HG03196 (cell line): ENCODE results near the gene RITA1.

ENCODE experiments used
- ATAC-seq: cut with Tn5 transposase; IDR thresholded peaks from one replicate; pipeline ENCODE4 v1.9.1; 2021; ENCODE audit not compliant: unreplicated experiment

RITA1 gene

GRCh38 chr12:113173081-113173698, 12.3 kb upstream of the RITA1 start:
- ATAC-seq: peak; percentile 62

DNA sequence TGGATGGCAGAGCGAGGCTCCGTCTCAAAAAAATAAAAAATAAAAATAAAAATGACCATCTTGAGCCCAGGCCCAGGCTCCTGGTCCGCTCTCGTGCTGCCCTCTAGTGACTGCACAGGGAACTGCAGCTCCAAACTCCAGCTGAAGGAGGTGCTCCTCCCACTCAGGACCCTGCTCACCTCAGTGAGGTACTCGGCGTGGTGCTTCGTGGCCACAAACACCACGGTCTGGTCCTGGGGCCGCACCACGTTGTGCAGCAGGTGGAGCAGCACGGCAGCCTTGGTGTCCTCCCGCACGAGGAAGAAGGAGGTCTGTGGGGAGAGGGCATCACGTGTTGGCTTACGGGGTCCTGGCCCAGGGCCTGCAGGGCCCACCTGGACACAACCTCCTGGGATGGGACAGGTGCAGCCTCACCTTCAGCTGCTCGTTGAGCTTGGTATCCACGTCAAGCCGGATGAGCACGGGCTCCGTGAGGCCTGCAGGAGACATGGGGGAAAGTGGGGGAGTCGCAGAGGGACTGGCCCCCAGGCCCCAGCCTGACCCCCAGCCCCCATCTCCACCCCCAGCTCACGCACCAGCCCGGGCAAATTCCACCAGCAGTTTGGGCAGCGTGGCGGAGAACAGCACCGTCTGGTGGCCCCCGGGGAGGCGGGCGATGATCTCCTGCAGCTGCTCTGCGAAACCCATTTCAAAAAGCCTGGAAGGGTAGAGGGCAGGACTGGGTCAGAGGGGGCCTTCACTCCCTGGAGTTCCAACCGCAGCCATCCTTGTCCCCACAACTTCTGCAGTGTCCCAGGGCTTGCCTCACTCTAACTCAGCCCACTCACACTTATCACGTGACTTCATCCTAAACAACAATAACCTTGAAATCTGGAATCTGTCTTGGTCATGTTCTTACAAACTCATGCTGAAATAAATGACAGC, 10.8 kb upstream of the RITA1 start:
- no peak for ATAC-seq

GRCh38 chr12:113179023-113179422, 6.5 kb upstream of the RITA1 start:
- no peak for ATAC-seq

DNA sequence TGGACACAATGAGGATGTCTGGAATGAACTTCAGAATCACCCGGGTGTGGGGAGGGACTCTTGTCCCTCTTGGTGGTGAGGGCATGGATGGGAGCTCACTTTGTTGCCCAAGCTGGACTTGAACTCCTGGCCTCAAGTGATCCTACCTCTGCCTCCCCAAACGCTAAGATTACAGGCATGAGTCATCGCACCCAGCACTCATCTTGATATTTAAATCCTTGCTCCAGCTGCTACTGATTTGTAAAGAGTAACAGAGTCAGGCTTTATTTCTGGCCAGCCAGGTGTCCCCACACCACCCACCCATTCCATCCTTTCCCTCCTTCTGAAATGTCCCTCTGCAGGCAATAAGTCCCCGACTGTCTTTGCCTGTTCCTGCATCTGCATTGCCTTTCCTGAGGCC, 5.2 kb upstream of the RITA1 start:
- ATAC-seq: no peak

DNA sequence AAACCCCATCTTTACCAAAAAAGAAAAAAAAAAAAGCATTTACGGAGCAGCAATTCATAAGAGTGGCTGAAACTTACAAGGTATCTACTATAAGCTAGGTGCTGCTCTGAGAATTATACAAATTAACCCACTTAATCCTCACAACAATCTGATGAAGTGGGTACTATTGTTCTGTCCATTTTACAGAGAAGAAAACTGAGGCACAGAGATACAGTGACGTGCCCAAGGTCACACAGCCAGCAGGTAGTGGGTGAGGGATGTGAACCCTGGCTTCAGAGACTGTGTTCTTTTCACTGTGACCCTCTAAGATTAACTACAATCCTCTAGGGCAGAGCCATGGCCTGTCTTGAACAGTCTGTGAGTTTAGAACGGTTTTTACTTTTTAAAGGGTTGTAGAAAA, 3.5 kb upstream of the RITA1 start:
- ATAC-seq: no peak

DNA sequence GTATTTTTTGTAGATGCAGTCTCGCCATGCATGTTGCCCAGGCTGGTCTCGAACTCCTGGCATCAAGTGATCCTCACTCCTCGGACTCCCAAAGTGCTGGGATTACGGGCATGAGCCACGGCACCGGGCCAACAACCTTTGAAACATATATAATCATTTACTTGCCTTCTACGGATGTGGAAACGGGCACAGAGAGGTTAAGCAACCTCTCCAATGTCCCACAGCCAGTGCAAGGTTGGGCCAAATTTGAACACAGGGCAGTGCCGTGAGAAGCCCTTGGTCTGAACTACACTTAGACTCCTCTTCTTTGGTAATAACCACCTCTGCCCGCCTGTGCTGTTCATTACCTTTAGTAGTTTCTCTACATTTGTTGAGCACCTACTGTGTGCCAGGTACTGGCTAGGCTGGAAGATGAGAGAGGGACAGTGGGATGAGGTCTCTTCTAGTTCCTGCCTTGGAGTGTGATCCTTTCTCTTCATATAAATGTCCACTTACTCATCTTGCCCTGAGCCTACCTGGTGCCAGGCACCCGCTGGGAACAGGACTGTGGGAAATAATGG, 2.4 kb upstream of the RITA1 start:
- ATAC-seq: no peak

DNA sequence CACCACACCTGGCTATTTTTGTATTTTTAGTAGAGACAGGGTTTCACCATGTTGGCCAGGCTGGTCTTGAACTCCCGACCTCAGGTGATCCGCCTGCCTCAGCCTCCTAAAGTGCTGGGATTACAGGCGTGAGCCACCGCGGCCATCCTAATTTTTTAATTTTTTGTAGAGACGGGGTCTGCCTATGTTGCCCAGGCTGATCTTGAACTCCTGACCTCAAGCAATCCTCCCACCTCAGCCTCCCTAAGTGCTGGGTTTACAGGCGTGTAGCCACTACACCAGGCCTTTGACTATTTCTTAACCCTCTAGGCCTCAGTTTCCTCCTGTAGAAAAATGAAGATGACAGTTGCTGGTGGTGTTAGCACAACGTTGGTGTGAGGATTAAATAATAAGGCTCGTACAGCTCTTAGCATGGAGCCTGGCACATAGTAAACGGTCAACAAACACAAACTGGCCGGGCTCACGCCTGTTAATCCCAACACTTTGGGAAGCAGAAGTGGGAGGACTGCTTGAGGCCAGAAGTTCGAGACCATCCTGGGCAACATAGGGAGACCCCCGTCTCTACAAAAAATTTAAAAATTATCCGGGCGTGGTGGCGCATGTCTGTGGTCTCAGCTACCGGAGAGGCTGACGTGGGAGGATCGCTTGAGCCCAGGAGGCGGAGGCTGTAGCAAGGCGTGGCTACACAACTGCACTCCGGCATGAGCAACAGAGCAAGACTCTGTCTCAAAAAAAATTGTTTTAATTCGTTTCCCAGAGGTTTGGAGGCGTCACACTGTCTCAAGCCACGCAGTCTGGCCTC, 1.2 kb upstream of the RITA1 start:
- ATAC-seq: peak; percentile 45

DNA sequence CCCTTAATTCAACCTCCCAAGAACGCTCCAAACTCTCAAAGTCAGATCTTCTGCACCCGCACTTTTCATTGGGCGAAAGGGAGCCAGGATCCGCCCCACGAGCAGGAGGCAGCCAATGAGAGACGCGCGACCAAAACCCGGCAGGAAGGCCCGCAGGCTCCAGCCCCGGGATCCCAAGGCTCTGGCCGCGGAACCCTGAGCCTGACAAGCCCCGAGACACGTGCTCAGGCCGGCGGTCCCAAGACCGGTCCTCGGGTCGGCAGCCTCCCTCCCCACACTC, 681 bp upstream of the RITA1 start:
- peak; percentile 72 for ATAC-seq

GRCh38 chr12:113186033-113186365, 478 bp downstream of the RITA1 start:
- no peak for ATAC-seq

DNA sequence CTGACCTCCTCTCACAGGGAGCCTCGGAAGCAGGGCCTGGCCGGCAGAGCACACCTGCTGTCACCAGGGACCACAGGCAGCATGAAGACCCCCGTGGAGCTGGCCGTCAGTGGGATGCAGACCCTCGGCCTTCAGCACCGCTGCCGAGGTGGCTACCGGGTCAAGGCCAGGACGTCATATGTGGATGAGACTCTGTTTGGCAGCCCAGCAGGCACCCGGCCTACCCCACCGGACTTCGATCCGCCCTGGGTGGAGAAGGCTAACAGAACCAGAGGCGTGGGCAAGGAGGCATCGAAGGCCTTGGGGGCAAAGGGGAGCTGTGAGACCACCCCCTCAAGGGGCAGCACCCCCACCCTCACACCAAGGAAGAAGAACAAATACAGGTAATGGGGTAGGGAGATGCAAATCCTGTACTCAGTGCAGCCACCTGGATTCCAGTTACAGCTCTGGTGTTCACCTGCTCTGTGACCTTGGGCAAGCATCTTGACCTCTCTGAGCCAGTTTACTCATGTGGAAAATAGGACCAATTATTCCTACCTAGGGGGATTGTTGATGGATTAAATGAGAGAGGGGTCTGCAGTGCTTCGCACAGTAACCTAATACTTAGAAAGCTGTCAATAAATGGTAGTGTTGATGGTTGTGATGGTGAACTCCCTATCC, 1.3 kb downstream of the RITA1 start:
- no peak for ATAC-seq

DNA sequence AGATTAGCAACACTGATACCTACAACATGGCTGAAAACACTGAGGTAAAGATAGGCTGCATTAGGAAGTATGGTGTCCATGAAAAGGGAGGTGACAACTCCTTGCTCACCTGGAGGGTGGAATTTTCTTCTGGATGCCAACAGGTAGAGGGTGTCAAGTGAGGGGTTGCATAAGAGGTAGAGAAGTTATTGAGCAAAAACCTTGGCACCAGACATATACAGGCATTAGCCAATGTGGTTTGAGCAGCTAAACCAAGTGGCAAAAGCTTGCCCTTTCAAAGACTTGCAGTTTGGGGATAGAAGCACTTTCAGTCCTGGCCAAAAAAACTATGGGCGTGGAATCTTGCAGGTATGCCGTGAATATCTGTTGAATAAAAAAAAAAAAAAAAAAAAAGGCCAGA, 3.8 kb downstream of the RITA1 start:
- no peak for ATAC-seq

GRCh38 chr12:113190761-113191160, 5.2 kb downstream of the RITA1 start:
- no peak for ATAC-seq

DNA sequence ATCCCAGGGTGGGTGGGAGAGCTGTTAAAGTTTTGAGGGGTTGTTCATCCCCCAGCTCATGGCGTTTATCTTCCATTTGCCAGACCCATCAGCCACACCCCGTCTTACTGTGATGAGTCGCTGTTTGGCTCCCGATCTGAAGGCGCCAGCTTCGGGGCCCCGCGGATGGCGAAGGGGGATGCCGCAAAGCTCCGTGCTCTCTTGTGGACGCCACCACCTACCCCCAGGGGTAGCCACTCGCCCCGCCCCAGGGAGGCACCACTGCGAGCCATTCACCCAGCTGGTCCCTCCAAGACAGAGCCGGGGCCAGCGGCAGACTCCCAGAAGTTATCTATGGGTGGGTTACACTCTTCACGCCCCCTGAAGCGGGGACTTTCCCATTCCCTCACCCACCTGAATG, 5.7 kb downstream of the RITA1 start:
- no peak for ATAC-seq

DNA sequence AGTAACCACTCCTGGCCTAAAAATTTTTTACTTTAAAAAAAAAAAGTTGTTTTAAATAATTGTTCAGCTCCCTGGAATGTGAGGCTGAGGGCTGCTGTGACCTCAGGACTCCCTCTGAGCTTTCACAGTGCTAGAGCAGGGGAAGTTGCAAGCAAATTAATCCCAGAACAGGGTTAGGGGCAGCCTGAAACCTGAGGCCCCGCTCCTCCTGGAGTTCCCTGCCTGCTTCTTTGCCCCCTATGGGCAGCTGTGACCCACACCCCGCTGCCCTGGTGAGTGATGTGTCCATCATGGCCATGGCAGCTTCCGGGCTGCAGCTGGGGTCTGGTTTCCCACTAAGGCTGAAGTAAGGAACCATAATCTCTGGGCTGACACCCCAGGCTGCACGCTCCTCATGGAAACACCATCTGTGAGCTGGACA, 9.5 kb downstream of the RITA1 start:
- no peak for ATAC-seq

DNA sequence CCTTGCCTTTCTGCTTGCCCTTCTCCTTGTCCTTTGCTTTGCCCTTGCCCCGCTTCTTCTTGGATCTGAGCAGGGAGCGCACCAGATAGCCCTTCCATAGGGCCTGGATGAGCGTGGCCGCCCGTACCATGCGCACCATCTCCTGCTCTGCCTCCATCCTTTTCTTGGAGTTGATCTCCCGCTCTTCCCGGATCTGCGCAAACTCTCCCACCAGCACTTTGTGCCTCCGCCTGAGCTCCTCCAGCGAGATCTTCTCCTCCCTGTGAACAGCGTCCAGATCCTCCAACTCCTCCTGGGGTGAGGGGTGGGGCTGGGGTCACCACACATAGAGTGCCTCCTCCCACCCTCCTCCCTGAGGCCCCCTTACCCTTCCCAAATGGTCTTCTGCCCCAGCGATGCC, 10.1 kb downstream of the RITA1 start:
- no peak for ATAC-seq

DNA sequence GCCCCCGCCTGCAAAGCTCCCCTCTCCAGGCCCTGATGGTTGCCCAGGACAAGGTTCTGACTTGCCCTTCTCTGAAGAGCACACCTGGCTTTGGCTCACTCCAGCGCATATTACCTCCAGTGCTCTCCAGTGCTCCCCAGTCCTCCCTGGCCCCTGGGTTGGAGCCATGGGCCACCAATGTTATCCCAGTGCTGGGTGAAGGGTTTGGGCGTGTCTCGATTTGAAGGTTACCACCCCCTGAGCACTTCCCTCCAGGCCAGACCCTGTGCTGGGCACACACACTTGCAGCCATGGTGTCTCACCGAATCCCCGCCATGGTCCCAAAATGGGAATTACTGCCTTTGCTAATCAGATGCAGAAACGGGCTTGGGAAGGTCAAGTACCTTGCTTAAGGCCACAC, 11.1 kb downstream of the RITA1 start:
- ATAC-seq: no peak

DNA sequence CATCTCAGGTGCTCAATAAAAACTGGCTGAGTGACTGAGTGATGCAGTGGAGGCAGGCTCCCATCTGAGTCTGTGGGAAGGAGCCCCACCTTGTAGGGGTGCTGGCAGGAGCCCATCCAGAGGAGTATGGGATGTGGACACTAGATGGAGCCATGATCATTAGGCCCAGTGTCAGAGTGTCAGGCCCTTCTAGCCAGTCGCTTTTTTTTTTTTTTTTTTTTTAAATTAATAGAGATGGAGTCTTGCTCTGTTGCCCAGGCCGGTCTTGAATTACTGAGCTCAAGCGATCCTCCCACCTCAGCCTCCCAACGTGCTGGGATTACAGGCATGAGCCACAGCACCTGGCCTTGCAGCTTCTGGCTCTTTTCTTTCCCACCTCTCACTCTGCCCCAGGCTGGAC, 11.5 kb downstream of the RITA1 start:
- ATAC-seq: peak; percentile 52

GRCh38 chr12:113197518-113198077, 12.1 kb downstream of the RITA1 start:
- no peak for ATAC-seq

DNA sequence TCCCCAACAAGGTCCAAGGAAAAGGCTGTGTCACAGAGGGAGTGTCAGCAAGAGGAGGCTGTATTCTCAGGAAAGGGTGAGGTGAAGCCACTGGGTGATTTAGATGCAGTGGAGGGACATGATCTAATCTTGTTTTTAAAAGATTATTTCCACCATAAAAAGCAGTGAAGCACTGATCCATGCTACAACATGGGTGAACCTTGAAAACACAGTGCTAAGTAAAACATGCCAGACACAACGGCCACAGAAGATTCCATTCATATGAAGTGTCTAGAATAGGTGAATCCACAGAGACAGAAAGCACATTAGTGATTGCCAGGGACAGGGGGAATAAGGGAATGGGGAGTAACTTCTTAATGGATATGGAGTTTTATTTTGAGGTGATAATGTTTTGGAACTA, 12.8 kb downstream of the RITA1 start:
- no peak for ATAC-seq

GRCh38 chr12:113200021-113200797, 14.7 kb downstream of the RITA1 start:
- ATAC-seq: no peak
